Neural cell (in vitro differentiated cells): ENCODE data around the gene CD47. TPM values are rescaled to one million over a fixed set of nuclear protein-coding genes. Genes with fewer than 3 reads are reported as not detected.

Experiments used
- H2AFZ ChIP-seq: fragments of 200-600, 300-800 bp; sonication (generic), shearing (Covaris generic); 2 replicates; pipeline ENCODE4 v1.6.0; 2014; ENCODE audit warnings: low read depth, mild to moderate bottlenecking, antibody characterized with exemption, low read length, moderate library complexity
- H3F3A ChIP-seq: fragments of 200-600 bp; shearing (Covaris generic); 2 replicates; pipeline ENCODE4 v1.6.1; 2016; ENCODE audit warnings: mild to moderate bottlenecking, moderate library complexity, mixed read lengths, antibody characterized with exemption, low read length; ENCODE audit not compliant: insufficient read depth, poor library complexity, severe bottlenecking
- H3K27ac ChIP-seq: fragments of 200-600, 300-800 bp; sonication (generic), shearing (Covaris generic); 2 replicates; pipeline ENCODE4 v1.5.1; 2014; ENCODE audit warnings: mild to moderate bottlenecking, low read length, moderate library complexity
- H3K27me3 ChIP-seq: fragments of 300-800, 200-600 bp; sonication (generic), shearing (Covaris generic); 2 replicates; pipeline ENCODE4 v1.6.0; 2014; ENCODE audit warnings: mild to moderate bottlenecking, low read depth, low read length, moderate library complexity; ENCODE audit not compliant: insufficient read depth
- H3K36me3 ChIP-seq: fragments of 300-800, 200-600 bp; sonication (generic), shearing (Covaris generic); 2 replicates; pipeline ENCODE4 v1.5.1; 2014; ENCODE audit warnings: mild to moderate bottlenecking, antibody characterized with exemption, low read length, moderate library complexity; ENCODE audit not compliant: insufficient read depth
- H3K4me2 ChIP-seq: fragments of 300-800, 200-600 bp; sonication (generic), shearing (Covaris generic); 2 replicates; pipeline ENCODE4 v1.6.0; 2014; ENCODE audit warnings: mild to moderate bottlenecking, low read length
- H3K4me3 ChIP-seq: fragments of 300-800, 200-600 bp; sonication (generic), shearing (Covaris generic); 2 replicates; pipeline ENCODE4 v1.5.1; 2014; ENCODE audit warnings: mild to moderate bottlenecking, low read length, moderate library complexity
- H3K79me2 ChIP-seq: fragments of 200-600 bp; shearing (Covaris generic); replicated peaks from 2 replicates; pipeline ENCODE4 v1.6.0; 2014; ENCODE audit warnings: mild to moderate bottlenecking, low read length, moderate library complexity; ENCODE audit not compliant: insufficient read depth
- H3K9ac ChIP-seq: fragments of 300-800, 200-600 bp; sonication (generic), shearing (Covaris generic); 2 replicates; pipeline ENCODE4 v1.6.1; 2016; ENCODE audit warnings: mild to moderate bottlenecking, low read length, mixed read lengths
- H3K9me2 ChIP-seq: fragments of 200-600 bp; shearing (Covaris generic); 2 replicates; pipeline ENCODE4 v1.6.1; 2016; ENCODE audit warnings: mild to moderate bottlenecking, low read length, mixed read lengths; ENCODE audit not compliant: insufficient read depth
- H3K9me3 ChIP-seq: fragments of 200-600, 300-800 bp; sonication (generic), shearing (Covaris generic); 2 replicates; pipeline ENCODE4 v1.6.1; 2016; ENCODE audit warnings: mild to moderate bottlenecking, mixed run types, low read length, moderate library complexity, mixed read lengths
- H4K20me1 ChIP-seq: fragments of 200-600 bp; shearing (Covaris generic); 2 replicates; pipeline ENCODE4 v1.6.1; 2016; ENCODE audit warnings: mild to moderate bottlenecking, mixed run types; ENCODE audit not compliant: insufficient read depth
- CTCF ChIP-seq: fragments of 450-650 bp; IDR thresholded peaks from 2 replicates; pipeline ENCODE4 v1.5.1; 2014; ENCODE audit warnings: antibody characterized with exemption, mild to moderate bottlenecking, moderate library complexity; ENCODE audit not compliant: poor library complexity, severe bottlenecking
- EP300 ChIP-seq: fragments of 450-650 bp; conservative IDR thresholded peaks from 2 replicates; pipeline ENCODE4 v1.6.1; 2014; ENCODE audit warnings: antibody characterized with exemption, mild to moderate bottlenecking, moderate library complexity; ENCODE audit not compliant: poor library complexity, severe bottlenecking
- EZH2 ChIP-seq: fragments of 200-600, 300-800 bp; shearing (Covaris generic), sonication (generic); IDR thresholded peaks from 2 replicates; pipeline ENCODE4 v1.6.1; 2014; ENCODE audit warnings: antibody characterized with exemption, low read length, borderline replicate concordance, mild to moderate bottlenecking; ENCODE audit not compliant: insufficient read depth, poor library complexity, severe bottlenecking
- MXI1 ChIP-seq: fragments of 450-650 bp; conservative IDR thresholded peaks from 2 replicates; pipeline ENCODE4 v1.6.1; 2014; ENCODE audit warnings: antibody characterized with exemption, mild to moderate bottlenecking; ENCODE audit not compliant: poor library complexity, severe bottlenecking
- POLR2AphosphoS5 ChIP-seq: IDR thresholded peaks from 2 replicates; pipeline ENCODE4 v1.6.1; 2012
- RAD21 ChIP-seq: fragments of 450-650 bp; conservative IDR thresholded peaks from 2 replicates; pipeline ENCODE4 v1.6.1; 2014; ENCODE audit warnings: antibody characterized with exemption, mild to moderate bottlenecking, moderate library complexity
- REST ChIP-seq: IDR thresholded peaks from 2 replicates; pipeline ENCODE4 v1.6.1; 2012; ENCODE audit warnings: borderline replicate concordance
- SMC3 ChIP-seq: fragments of 450-650 bp; conservative IDR thresholded peaks from 2 replicates; pipeline ENCODE4 v1.6.1; 2014; ENCODE audit warnings: antibody characterized with exemption, mild to moderate bottlenecking, moderate library complexity; ENCODE audit not compliant: poor library complexity
- TAF1 ChIP-seq: IDR thresholded peaks from 2 replicates; pipeline ENCODE4 v1.6.1; 2012; ENCODE audit warnings: low read depth
- polyA minus RNA-seq: library from RNA; depleted of rRNA, polyadenylated mRNA; stranded (reverse); fragments of >200 nt; gene quantifications from 2 replicates; pipeline ENCODE4 v1.2.3, GENCODE V29; 2014
- polyA plus RNA-seq: library from polyadenylated mRNA; depleted of rRNA; stranded (reverse); fragments of >200 nt; gene quantifications from 2 replicates; pipeline ENCODE4 v1.2.3, GENCODE V29; 2014

CD47 gene
- 119 and 128 TPM in 2 replicates for polyA plus RNA-seq
- polyA minus RNA-seq, result 158 and 200 TPM in 2 replicates

- H3K79me2 ChIP-seq, result peaks cover 17% of the 10 kb centered on the region
- H3K9me3 ChIP-seq, result no peaks in the 10 kb centered on the region
- no peaks in the 10 kb centered on the region for H3K9me2 ChIP-seq
- H3K9ac ChIP-seq, result peak within 1 kb of the TSS; percentile 77
- H3K4me3 ChIP-seq, result peak within 1 kb of the TSS; percentile 70
- H3K36me3 ChIP-seq, result no peaks in the 10 kb centered on the region
- H3K4me2 ChIP-seq, result peak within 1 kb of the TSS; percentile 70
- no peaks in the 10 kb centered on the region for H3K27me3 ChIP-seq
- no peaks in the 10 kb centered on the region for H3F3A ChIP-seq
- no peaks in the 10 kb centered on the region for H4K20me1 ChIP-seq
- peak within 1 kb of the TSS; percentile 40 for H3K27ac ChIP-seq
- TF ChIP-seq EZH2 (no peak), SMC3 (peak; percentile 63), RAD21 (peak; percentile 61), MXI1 (peak; percentile 71), REST (peak; percentile 7), TAF1 (no peak), POLR2AphosphoS5 (peak; percentile 71), EP300 (peak; percentile 5), CTCF (peak; percentile 33)
- peak within 1 kb of the TSS; percentile 84 for H2AFZ ChIP-seq
Observed at GRCh38 chr3:108090701-108091497, at the start of gene CD47. Gene CD47 (minus strand): TSS chr3:108091031. CDS start chr3:108090908, 123 bp downstream.

- no peak overlapping the region for H3K27ac ChIP-seq
- H3K9me3 ChIP-seq, result no peaks in the 10 kb centered on the region
- no peaks in the 10 kb centered on the region for H4K20me1 ChIP-seq
- H3K4me3 ChIP-seq, result no peak overlapping the region
- H3K4me2 ChIP-seq, result no peak overlapping the region
- H2AFZ ChIP-seq, result no peak overlapping the region
- TF ChIP-seq SMC3 (no peak), CTCF (no peak), REST (no peak)
- H3K79me2 ChIP-seq, result no peaks in the 10 kb centered on the region
- H3K9ac ChIP-seq, result no peak overlapping the region
- no peaks in the 10 kb centered on the region for H3K36me3 ChIP-seq
- H3F3A ChIP-seq, result no peaks in the 10 kb centered on the region
- no peaks in the 10 kb centered on the region for H3K27me3 ChIP-seq
- H3K9me2 ChIP-seq, result no peaks in the 10 kb centered on the region
Observed at GRCh38 chr3:108137460-108137814, 46.6 kb upstream of the CD47 start.
